ENCODE results near the gene GAS2L2. TPM values are rescaled to one million over a fixed set of nuclear protein-coding genes. Genes with fewer than 3 reads are reported as not detected.

Gene GAS2L2
- total RNA-seq (not detected), polyA plus RNA-seq (not detected)

DNA sequence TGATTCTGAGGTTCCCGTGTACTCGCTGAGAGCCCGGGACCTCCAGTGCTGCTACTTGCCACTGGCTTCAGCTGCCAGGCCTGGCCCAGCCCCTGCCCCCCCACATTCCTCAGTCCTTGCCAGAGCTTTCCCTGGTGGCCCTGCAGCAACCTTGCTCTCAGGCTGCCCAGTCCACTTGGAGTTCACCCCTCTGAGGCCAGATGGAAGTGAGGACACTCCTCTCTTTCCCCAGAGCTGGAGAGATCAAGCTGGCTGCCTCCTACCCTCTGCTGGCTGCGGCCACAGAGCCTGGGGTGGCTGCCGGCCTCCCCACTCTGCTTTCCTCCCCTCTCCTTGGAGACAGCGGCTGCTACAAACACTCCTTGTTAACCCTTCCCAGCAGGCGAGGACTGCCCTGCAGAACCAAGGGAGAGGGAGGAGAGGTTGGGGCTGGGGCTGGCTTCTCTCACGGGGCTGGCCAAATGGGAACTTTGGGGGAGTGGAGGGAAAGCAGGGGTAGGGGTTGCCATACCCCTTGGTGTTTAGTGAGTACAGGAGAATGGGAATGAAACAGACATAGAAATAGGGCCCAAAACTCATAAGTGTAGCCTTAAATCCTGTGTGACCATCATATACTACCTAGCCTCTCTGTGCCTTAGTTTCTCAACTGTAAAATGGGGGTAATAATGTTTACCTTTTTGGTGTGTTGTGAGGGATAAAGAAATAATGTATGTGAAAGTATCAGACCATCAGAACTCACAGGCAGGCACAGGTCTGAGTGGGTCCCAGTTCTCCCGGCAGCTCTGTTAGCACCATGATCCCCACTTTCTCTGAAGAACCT, at the start of gene GAS2L2:
GAS2L2 (minus strand) TSS at position 295 of the 820 bp plus-strand sequence. CDS start 389 bp downstream, outside the sequence.
- peaks cover 47% of the 10 kb centered on the region for H3K27me3 Mint-ChIP-seq

GRCh38 chr17:35801583-35802224, 48.7 kb upstream of the GAS2L2 start:
- peak overlapping the region; percentile 49 to 91 (median 77) for H3K27ac Mint-ChIP-seq
- H3K4me3 Mint-ChIP-seq = peak overlapping the region in 1 of 4 donors; percentile 29
- Histone ChIP-seq H3K4me1 (ENCODE audit: control insufficient read depth, insufficient read depth, low read length, poor library complexity, severe bottlenecking) (peaks cover 3% of the 10 kb centered on the region), H3K4me3 (ENCODE audit: low read depth, low read length) (no peak overlapping the region), H3K27ac (ENCODE audit: insufficient read depth, low read length, poor library complexity, severe bottlenecking) (no peak overlapping the region), H3K36me3 (ENCODE audit: control insufficient read depth, insufficient read depth, low read length) (no peaks in the 10 kb centered on the region), H3K27me3 (ENCODE audit: control insufficient read depth, insufficient read depth, low read length) (peaks cover 15% of the 10 kb centered on the region), H3K9me3 (ENCODE audit: control insufficient read depth in 2 of 2, low read length in 2 of 2) (no peaks in the 10 kb centered on the region)
- ATAC-seq (ENCODE audit: low read depth in 2 of 2) = peak; percentile 17 to 30
- no peaks in the 10 kb centered on the region for H3K36me3 Mint-ChIP-seq
- peaks cover 0 to 1% (median 0%) of the 10 kb centered on the region in 7 donors for H3K9me3 Mint-ChIP-seq
- peak in 1 of 3 donors; percentile 56 for DNase-seq
- peaks cover 27% of the 10 kb centered on the region for H3K27me3 Mint-ChIP-seq
- H3K4me1 Mint-ChIP-seq = peaks cover 0 to 18% (median 4%) of the 10 kb centered on the region in 4 donors

More for the DNA sequence above, at the start of gene GAS2L2:
- H3K9me3 Mint-ChIP-seq = no peaks in the 10 kb centered on the region
- Histone ChIP-seq H3K4me1 (ENCODE audit: control insufficient read depth, insufficient read depth, low read length, poor library complexity, severe bottlenecking) (peaks cover 5% of the 10 kb centered on the region), H3K4me3 (ENCODE audit: low read depth, low read length) (no peak within 1 kb of the TSS), H3K9me3 (ENCODE audit: control insufficient read depth in 2 of 2, low read length in 2 of 2) (no peaks in the 10 kb centered on the region), H3K36me3 (ENCODE audit: control insufficient read depth, insufficient read depth, low read length) (no peaks in the 10 kb centered on the region), H3K27ac (ENCODE audit: insufficient read depth, low read length, poor library complexity, severe bottlenecking) (no peak within 1 kb of the TSS), H3K27me3 (ENCODE audit: control insufficient read depth, insufficient read depth, low read length) (peaks cover 19% of the 10 kb centered on the region)
- no peaks in the 10 kb centered on the region for H3K36me3 Mint-ChIP-seq
- no peak within 1 kb of the TSS for H3K27ac Mint-ChIP-seq
- H3K4me3 Mint-ChIP-seq = no peak within 1 kb of the TSS
- DNase-seq (no peak), ATAC-seq (ENCODE audit: low read depth in 2 of 2) (no peak)
- peaks cover 0 to 9% (median 0%) of the 10 kb centered on the region in 4 donors for H3K4me1 Mint-ChIP-seq

- Mint-ChIP-seq H3K9me3 (peaks cover 0 to 1% (median 0%) of the 10 kb centered on the region in 7 donors), H3K27me3 (peaks cover 37% of the 10 kb centered on the region), H3K36me3 (no peaks in the 10 kb centered on the region), H3K4me1 (peaks cover 0 to 28% (median 5%) of the 10 kb centered on the region in 4 donors), H3K4me3 (peak overlapping the region in 2 of 4 donors; percentile 8 to 10), H3K27ac (peak overlapping the region in 1 of 3 donors; percentile 60)
- Histone ChIP-seq H3K27me3 (ENCODE audit: control insufficient read depth, insufficient read depth, low read length) (peaks cover 23% of the 10 kb centered on the region), H3K4me3 (ENCODE audit: low read depth, low read length) (no peak overlapping the region), H3K9me3 (ENCODE audit: control insufficient read depth in 2 of 2, low read length in 2 of 2) (no peaks in the 10 kb centered on the region), H3K4me1 (ENCODE audit: control insufficient read depth, insufficient read depth, low read length, poor library complexity, severe bottlenecking) (peaks cover 11% of the 10 kb centered on the region), H3K36me3 (ENCODE audit: control insufficient read depth, insufficient read depth, low read length) (no peaks in the 10 kb centered on the region), H3K27ac (ENCODE audit: insufficient read depth, low read length, poor library complexity, severe bottlenecking) (no peak overlapping the region)
- DNase-seq (no peak), ATAC-seq (ENCODE audit: low read depth in 2 of 2) (no peak)
Measured at GRCh38 chr17:35799942-35800341, 46.9 kb upstream of the GAS2L2 start.

GRCh38 chr17:35797918-35798317, 44.9 kb upstream of the GAS2L2 start:
- no peak overlapping the region for H3K27ac Mint-ChIP-seq
- no peak for DNase-seq
- Histone ChIP-seq H3K4me1 (ENCODE audit: control insufficient read depth, insufficient read depth, low read length, poor library complexity, severe bottlenecking) (peaks cover 13% of the 10 kb centered on the region), H3K9me3 (ENCODE audit: control insufficient read depth in 2 of 2, low read length in 2 of 2) (no peaks in the 10 kb centered on the region), H3K27ac (ENCODE audit: insufficient read depth, low read length, poor library complexity, severe bottlenecking) (no peak overlapping the region), H3K36me3 (ENCODE audit: control insufficient read depth, insufficient read depth, low read length) (no peaks in the 10 kb centered on the region), H3K27me3 (ENCODE audit: control insufficient read depth, insufficient read depth, low read length) (peaks cover 29% of the 10 kb centered on the region), H3K4me3 (ENCODE audit: low read depth, low read length) (no peak overlapping the region)
- peaks cover 0 to 30% (median 2%) of the 10 kb centered on the region in 4 donors for H3K4me1 Mint-ChIP-seq
- H3K9me3 Mint-ChIP-seq = peaks cover 0 to 1% (median 0%) of the 10 kb centered on the region in 7 donors
- H3K27me3 Mint-ChIP-seq = peaks cover 57% of the 10 kb centered on the region
- H3K36me3 Mint-ChIP-seq = no peaks in the 10 kb centered on the region
- H3K4me3 Mint-ChIP-seq = peak overlapping the region in 1 of 4 donors; percentile 38
- no peak for ATAC-seq (ENCODE audit: low read depth in 2 of 2)

GRCh38 chr17:35797370-35797769, 44.3 kb upstream of the GAS2L2 start:
- Mint-ChIP-seq H3K4me1 (peaks cover 0 to 30% (median 2%) of the 10 kb centered on the region in 4 donors), H3K36me3 (no peaks in the 10 kb centered on the region), H3K27ac (peak overlapping the region in 1 of 3 donors; percentile 38), H3K9me3 (peaks cover 0 to 1% (median 0%) of the 10 kb centered on the region in 7 donors), H3K4me3 (peak overlapping the region in 2 of 4 donors; percentile 15 to 48), H3K27me3 (peaks cover 63% of the 10 kb centered on the region)
- ATAC-seq (ENCODE audit: low read depth in 2 of 2) = no peak
- no peaks in the 10 kb centered on the region for H3K36me3 ChIP-seq (ENCODE audit: control insufficient read depth, insufficient read depth, low read length)
- peaks cover 13% of the 10 kb centered on the region for H3K4me1 ChIP-seq (ENCODE audit: control insufficient read depth, insufficient read depth, low read length, poor library complexity, severe bottlenecking)
- DNase-seq = no peak
- H3K27me3 ChIP-seq (ENCODE audit: control insufficient read depth, insufficient read depth, low read length) = peaks cover 33% of the 10 kb centered on the region
- H3K4me3 ChIP-seq (ENCODE audit: low read depth, low read length) = no peak overlapping the region
- no peak overlapping the region for H3K27ac ChIP-seq (ENCODE audit: insufficient read depth, low read length, poor library complexity, severe bottlenecking)
- no peaks in the 10 kb centered on the region for H3K9me3 ChIP-seq (ENCODE audit: control insufficient read depth in 2 of 2, low read length in 2 of 2)

GRCh38 chr17:35796942-35797341, 43.9 kb upstream of the GAS2L2 start:
- DNase-seq (no peak), ATAC-seq (ENCODE audit: low read depth in 2 of 2) (no peak)
- Mint-ChIP-seq H3K36me3 (no peaks in the 10 kb centered on the region), H3K4me3 (peak overlapping the region in 1 of 4 donors; percentile 48), H3K4me1 (peaks cover 0 to 29% (median 2%) of the 10 kb centered on the region in 4 donors), H3K27ac (no peak overlapping the region), H3K9me3 (peaks cover 0 to 5% (median 0%) of the 10 kb centered on the region in 7 donors), H3K27me3 (peaks cover 67% of the 10 kb centered on the region)
- Histone ChIP-seq H3K4me1 (ENCODE audit: control insufficient read depth, insufficient read depth, low read length, poor library complexity, severe bottlenecking) (peaks cover 13% of the 10 kb centered on the region), H3K4me3 (ENCODE audit: low read depth, low read length) (no peak overlapping the region), H3K9me3 (ENCODE audit: control insufficient read depth in 2 of 2, low read length in 2 of 2) (no peaks in the 10 kb centered on the region), H3K36me3 (ENCODE audit: control insufficient read depth, insufficient read depth, low read length) (no peaks in the 10 kb centered on the region), H3K27me3 (ENCODE audit: control insufficient read depth, insufficient read depth, low read length) (peaks cover 33% of the 10 kb centered on the region), H3K27ac (ENCODE audit: insufficient read depth, low read length, poor library complexity, severe bottlenecking) (no peak overlapping the region)

- H3K4me1 Mint-ChIP-seq = peaks cover 0 to 19% (median 2%) of the 10 kb centered on the region in 4 donors
Measured at GRCh38 chr17:35795871-35796265, 42.8 kb upstream of the GAS2L2 start.

More at GRCh38 chr17:35795871-35796265, 42.8 kb upstream of the GAS2L2 start:
- no peak for ATAC-seq (ENCODE audit: low read depth in 2 of 2)
- no peak for DNase-seq
- H3K4me3 Mint-ChIP-seq = peak overlapping the region; percentile 48 to 80 (median 70)
- H3K4me1 ChIP-seq (ENCODE audit: control insufficient read depth, insufficient read depth, low read length, poor library complexity, severe bottlenecking) = peaks cover 13% of the 10 kb centered on the region
- H3K36me3 Mint-ChIP-seq = no peaks in the 10 kb centered on the region
- peaks cover 33% of the 10 kb centered on the region for H3K27me3 ChIP-seq (ENCODE audit: control insufficient read depth, insufficient read depth, low read length)
- no peak overlapping the region for H3K27ac ChIP-seq (ENCODE audit: insufficient read depth, low read length, poor library complexity, severe bottlenecking)
- no peaks in the 10 kb centered on the region for H3K36me3 ChIP-seq (ENCODE audit: control insufficient read depth, insufficient read depth, low read length)
- peak overlapping the region in 1 of 3 donors; percentile 40 for H3K27ac Mint-ChIP-seq
- peak overlapping the region; percentile 37 for H3K4me3 ChIP-seq (ENCODE audit: low read depth, low read length)
- peaks cover 75% of the 10 kb centered on the region for H3K27me3 Mint-ChIP-seq
- peaks cover 0 to 5% (median 0%) of the 10 kb centered on the region in 7 donors for H3K9me3 Mint-ChIP-seq
- H3K9me3 ChIP-seq (ENCODE audit: control insufficient read depth in 2 of 2, low read length in 2 of 2) = no peaks in the 10 kb centered on the region
